A549 (cell line): ENCODE results near the gene ZBED1.
"Not testable (repeated sequence)": the region's sequence is repeated elsewhere in the genome, so short reads cannot be mapped to it uniquely, and the experiment has no call there.

ENCODE experiments used
- BCL3 ChIP-seq: fragments of >200 bp; sonication (Bioruptor Twin); formaldehyde crosslinking; IDR thresholded peaks from 3 replicates; pipeline ENCODE4 v1.6.1; 2016
- CEBPB ChIP-seq, 2 experiments: fragments of >200 bp in 1 of 2; sonication (Bioruptor Twin) in 1 of 2; formaldehyde crosslinking in 1 of 2; IDR thresholded peaks; 2 replicates each; pipeline ENCODE4 v1.6.1; 2012 to 2016
- CHD2 ChIP-seq: fragments of 150-350 bp; IDR thresholded peaks from 2 replicates; pipeline ENCODE4 v1.6.1; 2014; ENCODE audit warnings: low read length; ENCODE audit not compliant: partially characterized antibody
- CTCF ChIP-seq: fragments of >200 bp; sonication (Bioruptor Twin); formaldehyde crosslinking; IDR thresholded peaks from 3 replicates; pipeline ENCODE4 v1.5.1; 2016
- EP300 ChIP-seq, 2 experiments: fragments of >200 bp; sonication (Bioruptor Twin); formaldehyde crosslinking; IDR thresholded peaks; 2 replicates in 1 of 2; 3 replicates in 1 of 2; pipeline ENCODE4 v1.6.1; 2016 to 2017
- FOSL2 ChIP-seq, 2 experiments: fragments of 450-650 bp in 1 of 2; fragments of >200 bp in 1 of 2; sonication (Bioruptor Twin) in 1 of 2; formaldehyde crosslinking; IDR thresholded peaks; 2 replicates each; pipeline versions ENCODE4 v1.5.0 to v1.6.1; 2016 to 2020; ENCODE audit warnings: mild to moderate bottlenecking in 1 of 2, moderate library complexity in 1 of 2
- MAZ ChIP-seq: fragments of 150-350 bp; IDR thresholded peaks from 2 replicates; pipeline ENCODE4 v1.6.1; 2014; ENCODE audit warnings: antibody characterized with exemption, low read depth, low read length, borderline replicate concordance
- NPAS2 ChIP-seq: fragments of 250-450 bp; sonication (Bioruptor Pico); IDR thresholded peaks from 2 replicates; pipeline ENCODE4 v1.8.0; 2022; ENCODE audit warnings: mild to moderate bottlenecking, moderate library complexity, borderline replicate concordance
- POLR2A ChIP-seq: IDR thresholded peaks from 2 replicates; pipeline ENCODE4 v1.6.1; 2012; ENCODE audit warnings: mild to moderate bottlenecking, low read length
- RAD21 ChIP-seq, 2 experiments: fragments of >200 bp in 1 of 2; sonication (Bioruptor Twin) in 1 of 2; formaldehyde crosslinking in 1 of 2; IDR thresholded peaks in 1 of 2; conservative IDR thresholded peaks in 1 of 2; 2 replicates in 1 of 2; 3 replicates in 1 of 2; pipeline ENCODE4 v1.6.1; 2012 to 2018; ENCODE audit warnings: inconsistent platforms in 1 of 2
- SREBF2 ChIP-seq: fragments of 450-650 bp; IDR thresholded peaks from 2 replicates; pipeline ENCODE4 v1.6.1; 2014; ENCODE audit warnings: mild to moderate bottlenecking, moderate library complexity

- TF ChIP-seq CTCF; NPAS2 (CRISPR knock-in tag); SREBF2; POLR2A; EP300 (IDR thresholded peaks at IDR 0.05); BCL3; MAZ; CHD2; RAD21 (conservative IDR thresholded peaks at IDR 0.05 in 1 of 2, IDR thresholded peaks at IDR 0.05 in 1 of 2); CEBPB (IDR thresholded peaks at IDR 0.05); FOSL2 (IDR thresholded peaks at IDR 0.05); FOSL2 (CRISPR knock-in tag; IDR thresholded peaks at IDR 0.05): not testable (repeated sequence)
Measured at GRCh38 chrX:2460048-2460447, 40.7 kb downstream of the ZBED1 start.
